ENCODE data around the gene ABCA13.

GRCh38 chr7:48363174-48363573 is 191.9 kb downstream of the ABCA13 start:
- TF ChIP-seq CTCF (conservative IDR thresholded peaks at IDR 0.05 in 1 of 2, IDR thresholded peaks at IDR 0.05 in 1 of 2; ENCODE audit: extremely low read depth in 1 of 2, insufficient read depth in 1 of 2, low read depth in 1 of 2, low read length in 2 of 2) (no peak), EZH2 (IDR thresholded peaks at IDR 0.05; ENCODE audit: borderline replicate concordance, low read length) (no peak)
